Measurements from ENCODE around the gene FOXO6. TPM values are rescaled to one million over a fixed set of nuclear protein-coding genes. Genes with fewer than 3 reads are reported as not detected.

The FOXO6 gene
- total RNA-seq, 1 donor from 2014 or later: 1.4 TPM

DNA sequence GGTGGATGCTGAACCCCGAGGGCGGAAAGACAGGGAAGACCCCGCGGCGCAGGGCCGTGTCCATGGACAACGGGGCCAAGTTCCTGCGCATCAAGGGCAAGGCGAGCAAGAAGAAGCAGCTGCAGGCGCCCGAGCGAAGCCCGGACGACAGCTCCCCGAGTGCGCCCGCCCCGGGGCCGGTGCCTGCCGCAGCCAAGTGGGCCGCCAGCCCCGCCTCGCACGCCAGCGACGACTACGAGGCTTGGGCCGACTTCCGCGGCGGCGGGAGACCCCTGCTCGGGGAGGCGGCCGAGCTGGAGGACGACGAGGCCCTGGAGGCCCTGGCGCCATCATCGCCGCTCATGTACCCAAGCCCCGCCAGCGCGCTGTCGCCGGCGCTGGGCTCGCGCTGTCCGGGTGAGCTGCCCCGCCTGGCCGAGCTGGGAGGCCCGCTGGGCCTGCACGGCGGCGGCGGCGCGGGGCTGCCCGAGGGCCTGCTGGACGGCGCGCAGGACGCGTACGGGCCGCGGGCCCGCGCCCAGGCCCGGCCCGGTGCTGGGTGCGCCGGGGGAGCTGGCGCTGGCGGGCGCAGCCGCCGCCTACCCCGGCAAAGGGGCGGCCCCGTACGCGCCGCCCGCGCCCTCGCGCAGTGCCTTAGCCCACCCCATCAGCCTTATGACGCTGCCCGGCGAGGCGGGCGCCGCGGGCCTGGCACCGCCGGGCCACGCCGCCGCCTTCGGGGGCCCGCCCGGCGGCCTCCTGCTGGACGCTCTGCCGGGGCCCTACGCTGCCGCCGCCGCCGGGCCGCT is 20.7 kb downstream of the FOXO6 start:
- DNase-seq (ENCODE audit: low read depth, low spot score): no peak
- no peaks in the 10 kb centered on the region for H3K36me3 Mint-ChIP-seq (ENCODE audit: low read depth)

DNA sequence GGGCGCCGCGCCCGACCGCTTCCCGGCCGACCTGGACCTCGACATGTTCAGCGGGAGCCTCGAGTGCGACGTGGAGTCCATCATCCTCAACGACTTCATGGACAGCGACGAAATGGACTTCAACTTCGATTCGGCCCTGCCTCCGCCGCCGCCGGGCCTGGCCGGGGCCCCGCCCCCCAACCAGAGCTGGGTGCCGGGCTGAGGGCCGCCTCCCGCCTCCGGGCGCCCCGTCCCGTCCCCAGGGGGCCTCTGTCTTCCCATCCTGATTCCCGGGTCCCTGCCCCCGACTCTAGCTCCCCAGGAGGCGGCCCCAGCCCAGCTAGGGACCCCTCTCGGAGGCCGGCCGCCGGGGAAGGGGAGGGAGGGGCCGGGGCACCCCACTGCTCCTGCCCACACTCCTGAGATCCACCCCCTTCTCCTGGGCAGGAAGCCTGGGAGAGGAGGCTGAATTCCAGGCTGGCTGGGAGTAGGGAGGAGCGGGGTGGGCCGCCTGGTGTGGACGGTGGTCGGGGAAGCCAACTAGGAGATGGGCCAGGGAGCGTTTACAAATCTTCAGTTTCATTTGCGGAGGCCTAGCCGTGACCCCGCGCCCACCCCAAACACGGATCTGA is 21.4 kb downstream of the FOXO6 start:
- DNase-seq (ENCODE audit: low read depth, low spot score): no peak
- H3K4me1 Mint-ChIP-seq: peaks cover 10% of the 10 kb centered on the region
- no peaks in the 10 kb centered on the region for H3K36me3 Mint-ChIP-seq (ENCODE audit: low read depth)
- TF ChIP-seq, protein P1, sequence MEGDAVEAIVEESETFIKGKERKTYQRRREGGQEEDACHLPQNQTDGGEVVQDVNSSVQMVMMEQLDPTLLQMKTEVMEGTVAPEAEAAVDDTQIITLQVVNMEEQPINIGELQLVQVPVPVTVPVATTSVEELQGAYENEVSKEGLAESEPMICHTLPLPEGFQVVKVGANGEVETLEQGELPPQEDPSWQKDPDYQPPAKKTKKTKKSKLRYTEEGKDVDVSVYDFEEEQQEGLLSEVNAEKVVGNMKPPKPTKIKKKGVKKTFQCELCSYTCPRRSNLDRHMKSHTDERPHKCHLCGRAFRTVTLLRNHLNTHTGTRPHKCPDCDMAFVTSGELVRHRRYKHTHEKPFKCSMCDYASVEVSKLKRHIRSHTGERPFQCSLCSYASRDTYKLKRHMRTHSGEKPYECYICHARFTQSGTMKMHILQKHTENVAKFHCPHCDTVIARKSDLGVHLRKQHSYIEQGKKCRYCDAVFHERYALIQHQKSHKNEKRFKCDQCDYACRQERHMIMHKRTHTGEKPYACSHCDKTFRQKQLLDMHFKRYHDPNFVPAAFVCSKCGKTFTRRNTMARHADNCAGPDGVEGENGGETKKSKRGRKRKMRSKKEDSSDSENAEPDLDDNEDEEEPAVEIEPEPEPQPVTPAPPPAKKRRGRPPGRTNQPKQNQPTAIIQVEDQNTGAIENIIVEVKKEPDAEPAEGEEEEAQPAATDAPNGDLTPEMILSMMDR (conservative IDR thresholded peaks at IDR 0.05): no peak
- H3K4me3 Mint-ChIP-seq: no peak overlapping the region
- H3K27ac Mint-ChIP-seq (ENCODE audit: unreplicated experiment): no peak overlapping the region
- H3K27me3 Mint-ChIP-seq (ENCODE audit: low read depth): peaks cover 76% of the 10 kb centered on the region
- no peaks in the 10 kb centered on the region for H3K9me3 Mint-ChIP-seq

More for the DNA sequence above, 20.7 kb downstream of the FOXO6 start:
- Mint-ChIP-seq H3K27ac (ENCODE audit: unreplicated experiment) (no peak overlapping the region), H3K4me1 (peaks cover 10% of the 10 kb centered on the region), H3K4me3 (peak overlapping the region; percentile 41), H3K27me3 (ENCODE audit: low read depth) (peaks cover 70% of the 10 kb centered on the region), H3K9me3 (no peaks in the 10 kb centered on the region)
- TF ChIP-seq, protein P1 (conservative IDR thresholded peaks at IDR 0.05): no peak

DNA sequence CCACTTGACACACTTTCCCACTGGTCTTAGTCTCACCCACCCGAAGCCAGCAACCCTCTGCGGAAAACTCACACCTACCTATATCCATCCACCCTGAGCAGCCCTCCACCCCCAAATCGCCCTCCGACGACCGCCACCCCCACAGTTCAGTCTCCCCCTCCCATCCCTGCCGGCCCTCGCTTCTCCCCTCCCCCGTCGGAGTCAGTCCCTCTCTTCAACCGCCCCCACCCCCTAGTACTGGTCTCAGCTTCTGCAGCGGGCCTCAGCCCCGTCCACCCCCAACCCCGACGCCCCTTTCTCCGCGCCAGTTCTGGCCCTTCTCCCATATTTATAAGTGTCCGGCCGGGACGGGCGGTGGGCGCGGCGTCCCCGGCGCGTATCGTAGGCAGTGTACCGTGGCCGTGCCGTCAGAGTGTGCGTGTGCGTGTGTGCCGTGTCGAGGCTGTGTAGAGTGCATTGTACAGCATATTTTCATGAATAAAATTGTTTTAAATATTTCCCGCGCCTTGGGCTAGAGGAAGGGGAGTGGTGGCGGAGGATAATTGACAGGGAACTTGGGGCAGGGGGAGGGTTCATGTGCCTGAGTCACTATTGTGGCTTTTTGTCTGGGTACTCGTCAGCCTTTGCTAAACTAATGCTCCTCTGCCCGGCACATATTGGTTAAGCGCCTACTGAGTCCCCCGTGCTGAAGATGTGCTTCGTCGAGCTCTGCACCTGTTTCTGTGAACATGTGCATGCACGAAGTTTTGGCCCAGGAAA is 22.0 kb downstream of the FOXO6 start:
- Mint-ChIP-seq H3K36me3 (ENCODE audit: low read depth) (no peaks in the 10 kb centered on the region), H3K4me3 (peak overlapping the region; percentile 79), H3K27me3 (ENCODE audit: low read depth) (peaks cover 78% of the 10 kb centered on the region), H3K4me1 (peaks cover 15% of the 10 kb centered on the region), H3K9me3 (no peaks in the 10 kb centered on the region), H3K27ac (ENCODE audit: unreplicated experiment) (no peak overlapping the region)
- TF ChIP-seq, protein P1 (conservative IDR thresholded peaks at IDR 0.05): no peak
- no peak for DNase-seq (ENCODE audit: low read depth, low spot score)

DNA sequence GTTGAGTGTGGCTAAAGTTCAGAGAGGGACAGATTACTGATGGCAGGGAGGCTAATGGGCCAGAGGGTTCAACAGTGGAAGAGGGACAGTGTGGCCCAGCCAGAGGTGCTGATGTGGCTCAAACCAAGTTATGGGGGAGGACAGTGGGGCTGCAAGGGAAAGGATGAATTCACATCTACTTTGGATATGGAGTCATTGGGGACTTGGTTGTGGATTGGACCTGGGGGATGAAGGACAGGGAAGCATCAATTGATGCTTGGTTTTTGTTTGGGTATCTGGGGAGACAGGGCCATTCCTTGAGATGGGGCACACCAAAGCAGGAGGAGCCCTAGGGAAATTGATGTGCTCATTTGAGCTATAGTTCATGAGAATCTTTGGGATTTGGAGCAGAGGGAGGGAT is 23.3 kb downstream of the FOXO6 start:
- no peaks in the 10 kb centered on the region for H3K9me3 Mint-ChIP-seq
- H3K27me3 Mint-ChIP-seq (ENCODE audit: low read depth): peaks cover 79% of the 10 kb centered on the region
- no peaks in the 10 kb centered on the region for H3K36me3 Mint-ChIP-seq (ENCODE audit: low read depth)
- TF ChIP-seq, protein P1 (conservative IDR thresholded peaks at IDR 0.05): no peak
- DNase-seq (ENCODE audit: low read depth, low spot score): no peak
- no peak overlapping the region for H3K27ac Mint-ChIP-seq (ENCODE audit: unreplicated experiment)
- H3K4me1 Mint-ChIP-seq: peaks cover 15% of the 10 kb centered on the region
- H3K4me3 Mint-ChIP-seq: peak overlapping the region; percentile 7

DNA sequence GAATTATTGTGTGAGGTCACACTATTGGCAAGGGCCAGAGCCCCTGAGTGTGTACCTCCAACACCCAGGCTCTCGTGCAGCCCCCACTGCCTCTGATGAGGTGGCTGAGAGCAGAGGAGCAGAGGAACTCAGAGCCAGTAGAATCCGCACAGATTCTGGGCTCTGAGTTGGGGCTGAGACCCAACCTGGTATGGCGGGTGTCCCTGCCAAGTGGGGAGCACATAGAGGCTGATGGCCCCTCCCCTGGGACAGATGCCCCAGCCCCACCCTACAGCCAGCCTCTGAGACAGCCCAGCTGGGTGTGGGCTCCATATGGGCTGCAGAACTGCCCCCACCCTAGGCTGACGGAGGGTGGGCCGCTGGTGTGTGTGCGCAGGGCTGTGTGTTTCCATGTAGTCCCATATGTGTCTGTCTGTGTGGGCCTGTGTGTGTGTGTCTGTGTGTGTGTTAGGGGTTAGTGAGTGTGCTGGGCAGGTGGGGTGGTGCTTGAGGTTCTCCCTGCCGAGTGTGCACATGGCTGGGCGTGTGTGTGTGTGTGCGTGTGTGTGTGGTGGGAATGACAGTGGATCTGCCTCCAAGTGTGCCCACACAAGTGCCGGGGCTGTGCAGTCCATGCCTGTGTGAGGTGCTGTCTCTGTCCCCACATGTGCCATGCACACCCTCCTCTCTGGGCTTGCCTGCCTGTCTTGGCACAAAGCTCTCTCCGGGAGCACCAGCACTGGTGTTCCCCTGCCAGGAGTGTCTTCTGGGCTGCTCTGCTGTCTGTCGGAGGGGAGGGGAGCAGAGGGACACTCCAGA is 24.4 kb downstream of the FOXO6 start:
- DNase-seq (ENCODE audit: low read depth, low spot score): no peak
- H3K4me3 Mint-ChIP-seq: no peak overlapping the region
- peaks cover 15% of the 10 kb centered on the region for H3K4me1 Mint-ChIP-seq
- no peak overlapping the region for H3K27ac Mint-ChIP-seq (ENCODE audit: unreplicated experiment)
- TF ChIP-seq, protein P1 (conservative IDR thresholded peaks at IDR 0.05): no peak
- no peaks in the 10 kb centered on the region for H3K9me3 Mint-ChIP-seq
- no peaks in the 10 kb centered on the region for H3K36me3 Mint-ChIP-seq (ENCODE audit: low read depth)
- H3K27me3 Mint-ChIP-seq (ENCODE audit: low read depth): peaks cover 70% of the 10 kb centered on the region
